Panc1 (cell line): Measurements from ENCODE around the gene PHF1.
"Not testable (repeated sequence)": the region's sequence is repeated elsewhere in the genome, so short reads cannot be mapped to it uniquely, and the experiment has no call there.

ENCODE experiments used
- CTCF ChIP-seq: fragments of 450-650 bp; IDR thresholded peaks from 2 replicates; pipeline ENCODE4 v1.5.1; 2017; ENCODE audit warnings: mild to moderate bottlenecking
- TF ChIP-seq, protein P1 (sequence below), 2 experiments: IDR thresholded peaks; 2 replicates each; pipeline ENCODE4 v1.6.1; 2011 to 2012; ENCODE audit warnings: low read depth in 2 of 2, control low read depth in 1 of 2, low read length in 1 of 2, mild to moderate bottlenecking in 1 of 2, moderate library complexity in 1 of 2; ENCODE audit not compliant: insufficient read depth in 1 of 2

- TF ChIP-seq, protein P1, sequence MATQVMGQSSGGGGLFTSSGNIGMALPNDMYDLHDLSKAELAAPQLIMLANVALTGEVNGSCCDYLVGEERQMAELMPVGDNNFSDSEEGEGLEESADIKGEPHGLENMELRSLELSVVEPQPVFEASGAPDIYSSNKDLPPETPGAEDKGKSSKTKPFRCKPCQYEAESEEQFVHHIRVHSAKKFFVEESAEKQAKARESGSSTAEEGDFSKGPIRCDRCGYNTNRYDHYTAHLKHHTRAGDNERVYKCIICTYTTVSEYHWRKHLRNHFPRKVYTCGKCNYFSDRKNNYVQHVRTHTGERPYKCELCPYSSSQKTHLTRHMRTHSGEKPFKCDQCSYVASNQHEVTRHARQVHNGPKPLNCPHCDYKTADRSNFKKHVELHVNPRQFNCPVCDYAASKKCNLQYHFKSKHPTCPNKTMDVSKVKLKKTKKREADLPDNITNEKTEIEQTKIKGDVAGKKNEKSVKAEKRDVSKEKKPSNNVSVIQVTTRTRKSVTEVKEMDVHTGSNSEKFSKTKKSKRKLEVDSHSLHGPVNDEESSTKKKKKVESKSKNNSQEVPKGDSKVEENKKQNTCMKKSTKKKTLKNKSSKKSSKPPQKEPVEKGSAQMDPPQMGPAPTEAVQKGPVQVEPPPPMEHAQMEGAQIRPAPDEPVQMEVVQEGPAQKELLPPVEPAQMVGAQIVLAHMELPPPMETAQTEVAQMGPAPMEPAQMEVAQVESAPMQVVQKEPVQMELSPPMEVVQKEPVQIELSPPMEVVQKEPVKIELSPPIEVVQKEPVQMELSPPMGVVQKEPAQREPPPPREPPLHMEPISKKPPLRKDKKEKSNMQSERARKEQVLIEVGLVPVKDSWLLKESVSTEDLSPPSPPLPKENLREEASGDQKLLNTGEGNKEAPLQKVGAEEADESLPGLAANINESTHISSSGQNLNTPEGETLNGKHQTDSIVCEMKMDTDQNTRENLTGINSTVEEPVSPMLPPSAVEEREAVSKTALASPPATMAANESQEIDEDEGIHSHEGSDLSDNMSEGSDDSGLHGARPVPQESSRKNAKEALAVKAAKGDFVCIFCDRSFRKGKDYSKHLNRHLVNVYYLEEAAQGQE (IDR thresholded peaks at IDR 0.05; ENCODE audit: insufficient read depth in 1 of 2, low read depth in 2 of 2, low read length in 1 of 2), result not testable (repeated sequence)
- not testable (repeated sequence) for TF ChIP-seq CTCF
These were observed 47.3 kb upstream of the PHF1 start for GRCh38 chr6:33363486-33363885.
